ENCODE measurements around the gene MROH2B. TPM values are rescaled to one million over a fixed set of nuclear protein-coding genes. Genes with fewer than 3 reads are reported as not detected.

MROH2B gene
- total RNA-seq, 1 experiment from 2014 or later = not detected

GRCh38 chr5:41112486-41113455 is 41.6 kb upstream of the MROH2B start:
- Histone ChIP-seq H2AFZ (ENCODE audit: low read depth, low read length, poor library complexity, severe bottlenecking) (no peak overlapping the region), H3K36me3 (ENCODE audit: control insufficient read depth in 1 of 2, insufficient read depth in 2 of 2, low read length in 2 of 2) (no peaks in the 10 kb centered on the region), H3K27me3 (ENCODE audit: insufficient read depth, low read length) (no peaks in the 10 kb centered on the region), H3K4me2 (ENCODE audit: low read length) (no peak overlapping the region), H3K9ac (ENCODE audit: low read length) (no peak overlapping the region), H3K79me2 (ENCODE audit: insufficient read depth, low read length) (no peaks in the 10 kb centered on the region), H3K4me1 (ENCODE audit: control insufficient read depth in 1 of 2, insufficient read depth in 2 of 2, low read length in 2 of 2) (no peaks in the 10 kb centered on the region), H4K20me1 (ENCODE audit: insufficient read depth) (no peaks in the 10 kb centered on the region), H3K4me3 (replicated peaks in 1 of 2; ENCODE audit: low read depth in 1 of 2, low read length in 2 of 2) (no peak overlapping the region), H3K9me3 (ENCODE audit: control insufficient read depth in 1 of 2, insufficient read depth in 1 of 2, low read depth in 1 of 2, low read length in 2 of 2) (no peaks in the 10 kb centered on the region), H3K9me2 (ENCODE audit: insufficient read depth) (no peaks in the 10 kb centered on the region), H3K27ac (ENCODE audit: low read depth, low read length) (no peak overlapping the region)
- RAD21 ChIA-PET (ENCODE audit: low non-redundant PET in 1 of 2, low total read pairs in 2 of 2, uncharacterized antibody in 2 of 2, unreplicated experiment in 2 of 2) = no interaction called here
- ATAC-seq = no peak
- CTCF ChIA-PET = no interaction called here
- POLR2A ChIA-PET = no interaction called here
- intact Hi-C loops (cut with micrococcal nuclease) = no loop called here
- TF ChIP-seq SP1 (IDR thresholded peaks at IDR 0.05; ENCODE audit: low read depth) = no peak
- TF ChIP-seq ATF3 (IDR thresholded peaks at IDR 0.05) = no peak
- no peak for DNase-seq (ENCODE audit: low read depth, low spot score)
- BruUV-seq (replicated peaks) = no TSS peak

GRCh38 chr5:41109186-41109585 is 38.0 kb upstream of the MROH2B start:
- Histone ChIP-seq H4K20me1 (ENCODE audit: insufficient read depth) (no peaks in the 10 kb centered on the region), H2AFZ (ENCODE audit: low read depth, low read length, poor library complexity, severe bottlenecking) (no peak overlapping the region), H3K27me3 (ENCODE audit: insufficient read depth, low read length) (no peaks in the 10 kb centered on the region), H3K27ac (ENCODE audit: low read depth, low read length) (no peak overlapping the region), H3K79me2 (ENCODE audit: insufficient read depth, low read length) (no peaks in the 10 kb centered on the region), H3K9me3 (ENCODE audit: control insufficient read depth in 1 of 2, insufficient read depth in 1 of 2, low read depth in 1 of 2, low read length in 2 of 2) (no peaks in the 10 kb centered on the region), H3K4me1 (ENCODE audit: control insufficient read depth in 1 of 2, insufficient read depth in 2 of 2, low read length in 2 of 2) (no peaks in the 10 kb centered on the region), H3K9me2 (ENCODE audit: insufficient read depth) (no peaks in the 10 kb centered on the region), H3K36me3 (ENCODE audit: control insufficient read depth in 1 of 2, insufficient read depth in 2 of 2, low read length in 2 of 2) (no peaks in the 10 kb centered on the region), H3K4me2 (ENCODE audit: low read length) (no peak overlapping the region), H3K4me3 (replicated peaks in 1 of 2; ENCODE audit: low read depth in 1 of 2, low read length in 2 of 2) (no peak overlapping the region), H3K9ac (ENCODE audit: low read length) (no peak overlapping the region)
- no TSS peak for BruUV-seq (replicated peaks)
- ATAC-seq (no peak), DNase-seq (ENCODE audit: low read depth, low spot score) (no peak)
- ChIA-PET POLR2A (no interaction called here), CTCF (no interaction called here), RAD21 (ENCODE audit: low non-redundant PET in 1 of 2, low total read pairs in 2 of 2, uncharacterized antibody in 2 of 2, unreplicated experiment in 2 of 2) (no interaction called here)
- intact Hi-C loops (cut with micrococcal nuclease) = no loop called here
- no peak for TF ChIP-seq POLR2AphosphoS5 (IDR thresholded peaks at IDR 0.05; ENCODE audit: low read depth, low read length)
- TF ChIP-seq TCF7L2 (IDR thresholded peaks at IDR 0.05; ENCODE audit: borderline replicate concordance, extremely low read depth, insufficient read depth, insufficient read length) = no peak
- TF ChIP-seq ZNF274 (IDR thresholded peaks at IDR 0.05; ENCODE audit: low read depth, low read length) = no peak
- no peak for TF ChIP-seq RAD21 (IDR thresholded peaks at IDR 0.05; ENCODE audit: low read depth)
- TF ChIP-seq ATF3 (IDR thresholded peaks at IDR 0.05) = no peak
- TF ChIP-seq EZH2phosphoT487 (IDR thresholded peaks at IDR 0.05; ENCODE audit: borderline replicate concordance) = no peak
- TF ChIP-seq POLR2A (IDR thresholded peaks at IDR 0.05; ENCODE audit: borderline replicate concordance, extremely low read depth, insufficient read depth, insufficient read length) = no peak
- no peak for TF ChIP-seq SP1 (IDR thresholded peaks at IDR 0.05; ENCODE audit: low read depth)
- TF ChIP-seq ZBTB33 (IDR thresholded peaks at IDR 0.05; ENCODE audit: extremely low read depth, insufficient replicate concordance, low read length) = no peak
- no peak for TF ChIP-seq EZH2 (IDR thresholded peaks at IDR 0.05)
- no peak for TF ChIP-seq SIN3A (IDR thresholded peaks at IDR 0.05; ENCODE audit: low read depth)
- TF ChIP-seq ELF1 (IDR thresholded peaks at IDR 0.05; ENCODE audit: borderline replicate concordance, low read depth) = no peak

Data from HCT116 (cell line).